ENCODE measurements around the gene SGMS2.

Gene SGMS2

DNA sequence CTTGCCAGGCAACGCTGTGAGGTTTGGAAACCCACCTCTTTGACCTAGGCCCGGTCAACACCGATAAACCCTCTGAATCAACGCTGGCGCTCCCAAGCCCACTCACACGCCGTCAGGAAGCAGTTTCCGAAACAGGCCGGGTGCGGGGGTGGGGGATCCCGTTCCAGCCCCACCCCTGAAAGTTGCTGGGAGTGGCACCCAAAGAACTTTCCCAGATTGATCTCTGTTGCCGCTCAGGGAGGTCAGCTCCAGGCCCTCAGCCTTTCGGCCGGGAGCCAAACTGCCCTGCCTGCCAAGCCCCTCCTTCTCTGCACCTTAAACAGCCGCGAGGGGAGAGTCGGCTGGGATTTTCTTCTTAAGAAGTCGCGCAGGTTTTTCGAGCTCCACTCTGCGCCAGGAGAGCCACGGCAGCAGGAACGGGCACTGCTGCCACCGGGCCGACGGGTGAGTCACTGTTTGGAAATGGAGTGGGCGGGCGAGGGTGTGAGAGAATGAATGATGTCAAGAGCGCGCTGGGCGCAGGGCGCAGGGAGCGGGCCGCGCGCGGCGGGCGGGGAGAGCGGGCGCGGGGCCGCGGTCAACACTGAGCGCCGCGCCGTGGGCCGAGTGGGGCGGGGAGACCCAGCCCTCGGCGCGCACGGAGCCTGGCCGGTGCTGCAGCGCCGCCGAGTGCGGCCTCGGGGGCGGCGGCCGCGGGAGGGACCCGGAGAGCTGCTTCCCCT is at the start of gene SGMS2:
SGMS2 (plus strand) TSS at position 583 of the 722 bp plus-strand sequence. CDS start 70,622 bp downstream, outside the sequence.
- DNase-seq = peak in 56 of 58 donors; percentile 11 to 78 (median 49)

DNA sequence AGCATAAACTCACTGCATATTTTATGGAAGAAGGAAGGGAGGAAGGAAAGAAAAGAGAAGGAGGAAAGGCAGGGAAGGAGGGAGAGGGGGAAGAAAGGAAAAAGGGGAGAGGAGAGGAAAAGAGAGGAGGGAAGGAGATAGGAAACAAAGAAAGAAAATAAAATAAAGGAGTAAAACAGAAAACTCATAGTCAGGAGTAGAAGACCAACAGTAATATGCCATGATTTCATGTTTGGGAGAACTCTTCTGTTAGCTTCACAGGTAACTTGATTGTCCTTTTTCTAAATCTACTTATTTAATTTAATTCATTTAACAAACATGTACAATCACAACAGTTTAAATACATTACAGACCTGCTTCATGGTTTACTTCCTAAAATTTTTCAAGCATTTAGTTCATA is 46.8 kb upstream of the SGMS2 start:
- no peak for DNase-seq

DNA sequence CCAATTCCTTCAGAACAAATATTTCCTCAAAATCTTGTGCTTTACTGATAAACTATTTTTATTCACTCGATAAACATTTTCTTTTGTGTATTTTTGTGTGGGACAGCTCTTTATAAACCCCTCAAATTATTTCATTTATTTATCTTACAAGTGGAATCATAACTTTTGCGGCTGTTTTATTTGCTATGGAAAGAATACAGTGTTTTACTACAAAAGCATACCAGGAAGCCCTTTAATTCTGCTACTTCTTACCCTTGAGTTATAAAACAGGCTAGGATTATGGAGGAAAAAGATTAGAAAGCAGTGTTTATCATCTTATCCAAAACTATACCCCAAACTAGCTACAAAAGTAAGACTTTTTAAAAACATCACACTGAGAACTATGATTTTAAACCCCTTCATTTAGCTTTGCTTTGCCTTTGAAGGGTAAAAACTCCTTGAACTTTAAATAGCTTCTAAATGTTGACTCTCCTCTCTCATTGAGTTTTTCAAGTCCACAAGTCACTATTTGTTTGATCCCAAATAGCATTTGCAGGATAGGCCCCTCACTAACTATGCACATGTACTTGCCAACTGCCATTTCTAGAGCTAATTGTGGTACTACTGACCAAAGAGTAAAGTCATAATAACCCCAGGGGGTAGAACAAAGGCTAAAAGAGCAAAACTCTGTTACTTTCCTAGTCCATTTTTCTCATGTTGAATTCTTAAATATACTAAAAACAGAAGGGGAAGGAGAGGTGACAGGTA is 45.8 kb upstream of the SGMS2 start:
- no peak for DNase-seq

DNA sequence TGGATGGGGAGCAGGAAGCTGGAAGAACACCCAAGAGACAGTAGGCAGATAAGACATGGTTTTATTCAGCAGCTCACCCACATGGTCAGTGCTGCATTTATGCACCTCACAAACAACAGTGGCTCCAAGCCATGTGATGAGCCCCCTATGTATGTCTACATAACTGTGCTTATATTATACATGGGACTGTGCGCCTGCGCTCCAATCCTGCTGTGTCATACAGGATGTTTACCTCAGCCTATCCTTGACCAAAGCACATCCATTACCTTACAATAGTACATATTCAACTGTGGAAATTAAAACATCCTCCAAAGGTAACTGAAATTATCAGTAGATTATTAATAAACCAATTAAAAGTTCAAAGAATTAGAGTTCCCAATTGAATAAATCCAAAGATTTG is 44.1 kb upstream of the SGMS2 start:
- no peak for DNase-seq

DNA sequence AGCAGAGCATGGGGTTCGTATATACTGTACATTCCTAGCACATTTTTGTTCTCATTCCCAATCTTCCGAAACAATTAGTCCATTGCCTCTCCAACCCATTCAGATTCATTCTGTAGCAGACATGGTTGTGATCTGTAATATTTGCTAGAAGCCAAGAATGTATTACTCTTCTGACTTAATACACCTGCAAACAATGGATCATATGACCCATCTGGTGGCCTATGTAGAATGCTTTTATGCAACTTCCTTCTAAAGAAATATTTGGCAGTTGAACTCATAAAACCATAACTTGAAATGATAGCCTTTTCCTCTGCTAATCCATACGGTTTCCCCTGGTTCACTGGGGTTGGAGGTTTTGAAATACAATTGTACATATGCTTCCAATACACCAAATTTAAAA is 32.8 kb upstream of the SGMS2 start:
- no peak for DNase-seq

DNA sequence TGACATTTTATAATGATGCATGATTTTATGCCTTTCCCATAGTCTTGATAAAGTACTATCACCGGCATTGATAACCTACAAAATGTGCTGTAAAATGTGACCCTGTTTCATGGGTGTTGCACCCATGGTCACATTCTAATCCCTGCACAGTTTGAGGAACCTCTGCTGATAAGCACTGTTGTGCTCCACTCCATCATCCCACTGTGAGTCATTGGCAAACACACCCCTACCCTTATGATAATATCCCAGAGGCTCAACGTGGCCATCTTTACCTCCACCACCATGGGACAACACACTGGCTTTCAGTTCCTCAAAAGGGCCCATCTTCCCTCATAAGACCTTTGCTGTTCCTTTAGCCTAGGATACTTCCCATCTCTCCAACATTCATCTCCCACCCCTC is 32.0 kb upstream of the SGMS2 start:
- DNase-seq = no peak

DNA sequence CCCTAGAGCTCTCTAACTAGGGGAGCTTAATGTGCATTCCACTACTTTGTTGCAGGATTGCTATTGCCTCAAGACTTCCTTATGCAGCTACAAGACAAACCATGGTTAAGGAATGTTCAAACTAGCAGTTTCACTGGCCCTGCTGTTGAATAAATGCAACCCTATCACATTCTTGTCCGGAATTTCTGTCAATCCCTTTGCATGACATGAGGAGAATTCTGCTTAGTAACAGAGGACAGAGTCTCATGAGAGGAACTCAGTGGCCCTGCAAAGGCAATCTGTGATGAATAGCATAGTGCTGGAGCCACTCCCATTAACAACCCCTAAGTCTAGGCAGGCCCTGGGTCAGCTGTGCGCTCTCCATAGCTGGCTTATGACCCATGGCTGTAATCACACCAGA is 30.7 kb upstream of the SGMS2 start:
- no peak for DNase-seq

DNA sequence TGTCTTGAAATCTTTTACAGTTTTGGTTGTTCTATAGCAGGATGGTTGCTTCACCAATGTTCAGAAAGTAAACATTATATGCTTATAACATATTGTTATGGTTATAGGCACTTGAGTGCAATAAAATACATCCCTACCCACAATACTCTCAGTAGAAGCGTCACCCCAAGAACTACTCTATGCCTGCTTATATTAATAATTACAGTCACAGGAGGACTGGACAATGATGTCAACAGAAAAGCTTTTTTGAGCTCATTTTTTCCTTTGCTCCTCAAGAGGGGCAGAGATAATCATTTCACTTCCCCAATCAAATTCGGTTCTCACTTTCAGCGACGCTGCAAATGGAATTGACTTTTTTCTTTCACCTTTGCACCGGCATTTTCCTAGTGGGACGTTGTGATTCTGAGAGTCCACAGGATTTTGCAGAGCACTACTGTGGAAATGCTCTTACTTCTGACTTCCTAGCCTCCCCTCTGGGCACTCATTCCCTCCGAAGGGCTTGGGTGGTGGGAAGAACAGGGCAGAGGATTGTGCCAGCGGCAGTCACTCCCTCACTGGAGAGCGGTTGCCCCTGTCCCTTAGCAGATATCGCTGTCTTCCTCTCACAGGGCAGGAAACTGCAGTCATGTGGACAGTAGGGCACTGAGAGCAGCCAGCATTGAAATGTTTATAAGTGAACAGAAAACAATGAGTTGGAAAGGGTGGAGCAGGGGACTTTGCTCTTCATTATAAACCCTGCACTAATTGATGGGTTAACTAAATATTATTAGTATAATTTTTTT is 24.9 kb upstream of the SGMS2 start:
- no peak for DNase-seq

DNA sequence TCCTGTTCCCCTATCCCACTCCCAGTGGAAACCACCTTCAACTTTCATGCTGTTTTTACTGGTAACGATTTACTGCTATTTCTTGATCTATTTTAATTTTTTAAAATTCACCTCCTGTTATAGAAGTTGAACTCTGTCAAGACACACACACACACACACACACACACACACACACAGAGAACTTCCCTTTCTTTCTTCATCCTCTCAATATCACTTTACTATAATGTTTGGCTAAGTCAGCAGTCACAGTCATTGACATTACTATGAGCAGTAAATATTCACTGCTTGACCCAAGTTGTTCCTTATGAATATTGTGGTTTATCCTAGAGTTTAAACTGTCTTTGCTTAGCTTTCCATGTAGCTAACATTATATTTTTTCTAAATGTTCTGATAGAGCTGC is 24.0 kb upstream of the SGMS2 start:
- no peak for DNase-seq

DNA sequence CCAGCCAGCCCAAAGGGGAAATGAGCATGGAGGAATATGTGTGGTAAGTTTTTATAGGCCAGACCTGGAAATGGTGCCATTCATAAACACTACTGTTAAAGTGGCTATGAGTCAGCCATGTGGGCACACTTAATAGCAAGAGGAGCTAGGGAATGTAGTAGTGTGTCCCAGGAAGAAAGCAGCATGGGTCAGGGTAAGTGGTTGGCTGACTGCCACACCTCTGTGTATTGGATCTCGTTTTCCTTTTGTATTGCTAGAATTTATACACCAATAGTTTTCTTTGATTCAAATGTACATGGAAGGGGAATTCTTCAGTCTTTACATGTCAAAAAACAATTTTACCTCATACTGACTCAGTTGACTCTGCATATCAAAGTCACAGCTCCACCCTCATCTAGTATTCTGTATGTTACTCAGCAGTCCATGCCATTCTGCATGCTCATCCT is 22.9 kb upstream of the SGMS2 start:
- no peak for DNase-seq

DNA sequence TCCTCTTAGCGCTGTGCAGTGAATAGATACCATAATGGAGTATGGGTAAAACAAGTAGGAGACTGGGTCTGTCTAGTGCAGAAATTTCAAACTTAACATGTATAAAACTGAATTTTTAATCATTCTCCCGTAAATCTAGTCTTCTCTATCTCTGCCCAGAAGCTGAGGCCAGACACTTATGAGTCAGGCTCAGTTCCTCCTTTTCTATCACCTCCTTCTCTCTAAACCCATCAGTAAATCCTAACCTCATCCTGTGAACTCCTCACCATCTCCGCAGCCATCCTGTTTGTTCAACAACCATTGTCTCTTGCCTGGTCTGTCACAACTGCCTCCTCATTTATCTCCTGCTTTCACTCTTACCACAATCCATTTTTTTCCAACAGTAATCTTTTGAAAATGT is 19.8 kb upstream of the SGMS2 start:
- DNase-seq = no peak

DNA sequence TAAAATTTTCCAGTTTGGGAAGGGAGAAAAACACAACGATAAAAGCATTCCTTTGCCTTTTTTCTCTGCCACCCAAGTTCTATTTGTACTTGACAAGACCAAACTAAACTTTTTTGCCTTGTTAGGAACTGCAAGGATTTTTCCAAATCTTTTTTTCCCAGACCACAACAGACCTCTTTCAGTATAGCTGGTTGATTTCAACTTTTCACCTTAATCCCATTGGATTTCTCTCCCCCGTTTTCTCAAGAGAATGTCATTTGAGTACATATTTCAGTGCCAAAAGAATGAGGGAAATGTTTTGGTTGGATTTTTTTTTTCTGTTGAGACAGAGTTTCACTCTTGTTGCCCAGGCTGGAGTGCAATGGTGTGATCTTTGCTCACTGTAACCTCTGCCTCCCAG is 18.5 kb upstream of the SGMS2 start:
- DNase-seq = no peak

DNA sequence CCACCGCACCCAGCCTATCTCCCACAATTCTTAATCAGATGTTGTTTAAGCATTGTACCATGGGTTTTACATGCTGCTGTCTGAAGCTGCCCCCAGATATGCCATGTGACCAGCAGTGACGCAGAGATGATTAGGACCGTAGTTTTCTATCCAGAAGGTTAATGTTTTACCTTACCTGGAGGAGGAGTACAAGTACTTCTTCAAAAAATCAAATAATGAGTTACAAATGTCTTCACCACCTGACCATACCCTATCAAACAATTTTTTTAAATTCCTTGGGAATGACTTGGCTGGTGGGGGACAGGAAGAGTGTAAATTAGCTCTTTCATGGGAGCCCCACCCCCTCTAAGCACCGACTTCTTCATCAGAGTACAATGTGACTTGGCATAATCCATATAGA is 16.2 kb upstream of the SGMS2 start:
- no peak for DNase-seq

DNA sequence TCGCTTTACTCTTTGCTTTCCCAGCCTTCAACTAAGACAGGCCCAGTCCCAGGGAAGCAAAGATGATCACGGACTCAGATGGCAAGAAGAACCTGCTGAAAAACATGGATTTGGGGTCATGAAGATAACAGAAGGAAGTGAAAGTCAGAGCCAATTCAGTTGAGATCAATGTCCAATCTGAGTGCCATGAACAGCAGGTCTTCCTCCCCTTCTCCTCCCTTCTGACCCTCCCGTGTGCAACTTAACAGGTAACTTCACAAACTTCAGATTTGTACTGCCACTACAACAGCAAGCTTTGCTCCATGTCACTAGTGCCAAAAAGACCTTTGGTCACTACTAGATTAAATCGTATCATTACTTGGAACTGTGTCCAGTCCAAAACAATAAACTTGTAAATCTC is 15.5 kb upstream of the SGMS2 start:
- DNase-seq = no peak

DNA sequence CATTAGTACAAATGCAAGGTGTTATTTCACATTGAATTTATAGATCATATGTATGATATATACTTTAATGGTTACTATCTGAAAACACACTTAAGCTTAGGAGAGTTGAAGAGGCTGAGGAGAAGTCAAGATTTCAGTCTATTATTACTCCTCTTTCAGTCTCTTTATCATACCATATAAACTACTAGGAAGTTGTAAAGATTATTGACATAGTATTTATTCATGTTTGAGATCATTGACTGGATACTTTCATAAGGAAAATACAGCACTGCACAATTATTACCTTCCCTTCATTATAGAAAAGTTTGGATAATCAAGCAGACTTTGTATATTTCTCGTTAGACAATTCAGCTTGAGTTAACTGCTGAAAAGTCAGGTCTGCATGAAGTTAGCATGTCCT is 10.0 kb upstream of the SGMS2 start:
- DNase-seq = no peak

DNA sequence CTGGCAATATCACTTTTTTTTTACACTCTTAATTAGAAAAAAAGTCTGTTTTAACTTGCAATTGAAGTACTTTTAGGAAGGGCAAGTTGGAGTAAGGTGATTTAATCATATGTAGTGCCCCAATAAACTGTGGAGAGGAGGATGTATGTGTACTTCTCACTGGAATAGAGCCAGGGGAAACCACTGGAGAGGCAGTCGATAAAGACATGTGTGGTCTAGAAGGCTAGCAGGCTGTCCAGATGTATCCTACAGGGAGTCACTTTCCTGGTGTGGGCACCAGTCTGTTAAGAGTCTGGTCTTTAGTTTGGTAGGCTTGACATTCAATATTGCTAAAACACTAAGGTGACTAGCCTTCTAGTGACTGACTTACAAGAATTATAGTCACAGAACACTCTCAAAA is 9.6 kb upstream of the SGMS2 start:
- DNase-seq = no peak

DNA sequence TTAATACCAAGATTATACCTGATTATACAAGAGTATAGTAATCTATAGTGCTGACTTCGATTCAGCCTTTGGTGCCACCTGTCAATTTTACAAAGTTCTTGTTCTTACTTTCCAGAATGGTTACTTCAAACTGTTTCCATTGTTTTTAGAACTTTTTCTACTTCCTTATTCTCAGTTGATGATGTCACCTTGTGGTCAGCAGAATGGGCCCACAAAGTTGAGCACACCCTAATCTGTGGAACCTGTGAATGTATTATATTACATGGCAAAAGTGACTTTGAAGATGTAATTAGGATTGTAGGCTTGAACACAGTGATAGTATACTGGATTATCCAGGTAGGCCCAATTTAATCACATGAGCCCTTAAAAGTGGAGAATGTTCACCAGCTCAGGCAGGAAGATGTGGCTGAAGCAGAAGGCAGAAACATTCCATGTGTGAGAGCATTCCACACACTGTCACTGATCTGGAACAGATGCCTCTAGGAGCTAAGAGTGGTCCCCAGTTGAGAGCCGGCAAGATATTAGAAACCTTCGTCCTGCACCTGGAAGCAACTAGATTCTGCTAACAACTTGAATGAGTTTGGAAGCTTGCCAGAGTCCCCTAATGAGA is 6.3 kb upstream of the SGMS2 start:
- no peak for DNase-seq

DNA sequence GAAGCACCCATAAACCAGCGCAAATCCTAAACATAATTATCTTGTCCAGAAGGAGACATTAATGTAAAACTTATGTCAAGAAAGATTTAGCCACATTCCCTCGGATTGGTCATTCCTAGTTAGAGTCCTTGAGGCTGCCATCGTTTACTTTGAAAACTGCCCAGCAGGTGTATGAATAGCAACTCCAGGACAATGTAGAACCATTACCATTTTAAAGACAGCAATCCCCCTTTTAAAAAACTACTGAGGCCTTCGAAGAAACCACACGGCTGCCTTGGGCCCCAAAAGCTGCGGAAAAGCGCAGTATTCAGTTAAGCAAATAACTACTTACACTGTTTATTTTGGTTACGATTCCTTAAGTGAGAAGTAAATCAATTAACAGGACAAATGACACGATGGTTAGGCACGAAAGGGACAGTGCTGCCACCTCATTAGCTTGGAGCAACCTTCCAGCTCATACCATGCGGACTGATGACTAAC is 822 bp upstream of the SGMS2 start:
- no peak for DNase-seq

DNA sequence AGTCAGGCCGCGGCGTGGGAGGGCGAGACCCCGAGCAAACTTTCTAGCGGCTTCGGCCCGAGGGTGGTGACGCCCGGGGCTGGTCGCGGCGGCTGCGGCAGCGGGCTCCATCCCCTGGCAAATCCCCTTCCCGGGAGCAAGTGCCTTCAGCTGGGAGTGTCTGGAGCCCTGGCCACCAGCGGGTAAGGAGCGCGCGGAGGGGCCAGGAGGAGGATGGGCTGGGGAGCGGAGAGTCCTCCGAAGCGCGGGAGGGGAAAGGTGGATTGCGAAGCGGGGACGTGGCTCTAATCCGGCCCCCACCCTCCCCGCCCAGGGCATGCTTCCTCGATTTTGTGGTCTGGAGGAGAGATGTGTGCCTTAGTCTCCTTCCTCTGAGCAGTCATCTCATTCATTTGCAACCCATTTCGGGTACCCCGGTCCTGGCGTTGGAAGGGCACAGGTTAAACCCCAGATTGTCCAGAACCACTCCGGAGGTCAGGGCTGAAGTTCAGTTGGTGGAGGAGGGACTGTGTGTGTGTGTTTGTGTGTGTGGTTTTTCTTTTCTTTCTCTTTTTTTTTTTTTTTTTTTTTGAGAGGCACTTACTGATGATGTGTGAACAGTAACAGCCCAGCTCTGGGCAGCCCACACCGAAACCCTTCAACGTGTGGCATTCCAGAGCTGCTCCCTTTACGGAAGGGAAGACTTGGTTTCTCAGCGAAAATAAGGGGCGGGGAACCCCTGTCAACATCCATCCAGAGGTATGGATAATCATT is 516 bp downstream of the SGMS2 start:
- peak in 21 of 58 donors; percentile 0 to 64 (median 31) for DNase-seq

DNA sequence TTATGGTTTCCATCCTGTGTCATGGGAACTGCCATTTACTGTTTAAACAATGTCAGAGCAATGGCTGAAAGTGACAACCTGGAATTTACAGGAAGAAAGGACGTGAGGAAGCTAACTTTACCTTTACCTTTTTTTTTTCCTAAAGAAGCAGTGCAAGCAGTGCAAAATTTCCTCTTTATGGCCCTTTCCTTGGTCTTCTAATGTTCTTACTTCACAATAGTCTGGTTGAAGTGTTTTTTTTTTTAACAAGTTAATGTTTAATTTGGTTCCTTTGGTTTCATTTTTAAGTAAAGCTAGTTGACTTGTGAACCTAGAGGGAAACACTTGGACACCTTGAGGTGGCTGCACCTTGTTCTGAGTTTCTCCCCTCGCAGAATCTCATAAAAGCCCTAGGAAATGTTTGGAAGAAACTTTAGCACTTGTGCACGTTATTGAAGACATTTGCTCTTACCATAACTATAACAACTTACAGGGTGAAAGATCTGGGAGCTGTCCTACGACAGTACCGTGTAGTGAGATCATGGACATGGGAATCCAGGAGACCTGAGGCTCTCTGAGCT is 1.8 kb downstream of the SGMS2 start:
- no peak for DNase-seq

Data from anterior cingulate cortex (tissue), 58 donors.